Parathyroid adenoma (tissue), 2 donors: Measurements from ENCODE around the gene HIGD1C.

ENCODE experiments used
- H2AFZ ChIP-seq: fragments of 300-600 bp; sonication (generic); one replicate; pipeline ENCODE4 v1.7.0; 2017; ENCODE audit warnings: antibody characterized with exemption, mild to moderate bottlenecking
- H3K27ac ChIP-seq: fragments of 300-600 bp; sonication (generic); one replicate; pipeline ENCODE4 v1.7.0; 2017
- H3K27me3 ChIP-seq: fragments of 300-600 bp; sonication (generic); one replicate; pipeline ENCODE4 v1.7.0; 2017; ENCODE audit warnings: low read length; ENCODE audit not compliant: control insufficient read depth, insufficient read depth
- H3K36me3 ChIP-seq: fragments of 300-600 bp; sonication (generic); one replicate; pipeline ENCODE4 v1.7.0; 2017; ENCODE audit warnings: low read length; ENCODE audit not compliant: control insufficient read depth, insufficient read depth
- H3K4me1 ChIP-seq: fragments of 300-600 bp; sonication (generic); one replicate; pipeline ENCODE4 v1.7.0; 2017; ENCODE audit warnings: control low read depth
- H3K4me2 ChIP-seq: fragments of 300-600 bp; sonication (generic); one replicate; pipeline ENCODE4 v1.7.0; 2017; ENCODE audit warnings: low read length
- H3K4me3 ChIP-seq: fragments of 300-600 bp; sonication (generic); one replicate; pipeline ENCODE4 v1.7.0; 2017; ENCODE audit warnings: low read depth, low read length
- H3K79me2 ChIP-seq: fragments of 300-600 bp; sonication (generic); one replicate; pipeline ENCODE4 v1.7.0; 2017; ENCODE audit warnings: control low read depth
- H3K9ac ChIP-seq: fragments of 300-600 bp; sonication (generic); one replicate; pipeline ENCODE4 v1.7.0; 2017; ENCODE audit warnings: mild to moderate bottlenecking
- H3K9me3 ChIP-seq: fragments of 300-600 bp; sonication (generic); one replicate; pipeline ENCODE4 v1.7.0; 2017; ENCODE audit warnings: low read length; ENCODE audit not compliant: control insufficient read depth
- CTCF ChIP-seq: fragments of 300-600 bp; sonication (generic); IDR thresholded peaks from one replicate; pipeline ENCODE4 v1.7.0; 2017; ENCODE audit warnings: antibody characterized with exemption, mild to moderate bottlenecking
- donor health status: primary hyperparathyroidism.

The HIGD1C gene

GRCh38 chr12:50936821-50937530 lies 15.4 kb upstream of the HIGD1C start:
- Histone ChIP-seq H3K4me1 (peaks cover 10% of the 10 kb centered on the region), H3K4me3 (no peak overlapping the region), H3K9ac (no peak overlapping the region), H3K79me2 (no peaks in the 10 kb centered on the region), H3K27ac (no peak overlapping the region), H3K36me3 (no peaks in the 10 kb centered on the region), H3K27me3 (no peaks in the 10 kb centered on the region), H3K4me2 (no peak overlapping the region), H2AFZ (no peak overlapping the region), H3K9me3 (no peaks in the 10 kb centered on the region)
- TF ChIP-seq CTCF = no peak

GRCh38 chr12:50937653-50938052 lies 14.7 kb upstream of the HIGD1C start:
- H2AFZ ChIP-seq = no peak overlapping the region
- H3K27ac ChIP-seq = no peak overlapping the region
- no peaks in the 10 kb centered on the region for H3K9me3 ChIP-seq
- H3K36me3 ChIP-seq = no peaks in the 10 kb centered on the region
- no peaks in the 10 kb centered on the region for H3K79me2 ChIP-seq
- no peak overlapping the region for H3K9ac ChIP-seq
- no peak overlapping the region for H3K4me3 ChIP-seq
- peaks cover 10% of the 10 kb centered on the region for H3K4me1 ChIP-seq
- no peak overlapping the region for H3K4me2 ChIP-seq
- TF ChIP-seq CTCF = no peak
- H3K27me3 ChIP-seq = no peaks in the 10 kb centered on the region

GRCh38 chr12:50947933-50948626 lies 4.3 kb upstream of the HIGD1C start:
- Histone ChIP-seq H3K27ac (no peak overlapping the region), H3K27me3 (no peaks in the 10 kb centered on the region)
- no peak for TF ChIP-seq CTCF

GRCh38 chr12:50948798-50949197 lies 3.5 kb upstream of the HIGD1C start:
- no peak overlapping the region for H3K4me3 ChIP-seq
- TF ChIP-seq CTCF = no peak
- H3K9me3 ChIP-seq = no peaks in the 10 kb centered on the region
- no peak overlapping the region for H2AFZ ChIP-seq
- H3K27ac ChIP-seq = no peak overlapping the region
- H3K79me2 ChIP-seq = no peaks in the 10 kb centered on the region
- H3K27me3 ChIP-seq = no peaks in the 10 kb centered on the region
- H3K4me2 ChIP-seq = no peak overlapping the region
- H3K4me1 ChIP-seq = no peaks in the 10 kb centered on the region
- no peak overlapping the region for H3K9ac ChIP-seq
- no peaks in the 10 kb centered on the region for H3K36me3 ChIP-seq

More at GRCh38 chr12:50947933-50948626, 4.3 kb upstream of the HIGD1C start:
- Histone ChIP-seq H3K9me3 (no peaks in the 10 kb centered on the region), H3K4me1 (no peaks in the 10 kb centered on the region), H3K4me3 (no peak overlapping the region), H3K36me3 (no peaks in the 10 kb centered on the region), H3K79me2 (no peaks in the 10 kb centered on the region), H3K9ac (no peak overlapping the region), H3K4me2 (no peak overlapping the region), H2AFZ (no peak overlapping the region)
